A673 (cell line): Measurements from ENCODE around the gene MS4A2. TPM values are rescaled to one million over a fixed set of nuclear protein-coding genes. Genes with fewer than 3 reads are reported as not detected.
"Not testable (repeated sequence)": the region's sequence is repeated elsewhere in the genome, so short reads cannot be mapped to it uniquely, and the experiment has no call there.

Source experiments
- BruUV-seq: library from RNA; stranded (reverse); fragments of 400-500 nt; replicated peaks from 2 replicates; lab custom pipeline; 2021; lab: Mats Ljungman, UMichigan
- CTCF ChIA-PET: fragments of 300-600 bp; sonication (Branson Sonifier 250); formaldehyde crosslinking; loops from one replicate; lab custom pipeline; 2022; ENCODE audit warnings: antibody characterized with exemption; lab: Charles Lee
- POLR2A ChIA-PET: fragments of 300-600 bp; sonication (Branson Sonifier 250); formaldehyde crosslinking; loops from one replicate; lab custom pipeline; 2022; ENCODE audit warnings: antibody characterized with exemption; ENCODE audit not compliant: low non-redundant PET; lab: Charles Lee
- DNase-seq: peaks from one replicate; pipeline ENCODE4 v3.0.0-alpha.2; 2015; ENCODE audit warnings: low spot score
- H3K27ac ChIP-seq: fragments of 200-600 bp; sonication (generic); 2 replicates; pipeline ENCODE4 v1.5.1; 2016; ENCODE audit warnings: mixed run types, low read depth, mild to moderate bottlenecking, mixed read lengths, antibody characterized with exemption, low read length; ENCODE audit not compliant: poor library complexity, severe bottlenecking
- H3K27me3 ChIP-seq: fragments of 200-600 bp; sonication (generic); replicated peaks from 2 replicates; pipeline ENCODE4 v1.6.1; 2017; ENCODE audit warnings: mixed run types, low read depth, mild to moderate bottlenecking, mixed read lengths, antibody characterized with exemption, low read length; ENCODE audit not compliant: insufficient read depth, poor library complexity
- H3K36me3 ChIP-seq: fragments of 200-600 bp; sonication (generic); 2 replicates; pipeline ENCODE4 v1.6.1; 2016; ENCODE audit warnings: mixed run types, mild to moderate bottlenecking, mixed read lengths, antibody characterized with exemption, low read length; ENCODE audit not compliant: insufficient read depth, poor library complexity, severe bottlenecking
- H3K4me1 ChIP-seq: fragments of 200-600 bp; sonication (generic); 2 replicates; pipeline ENCODE4 v1.6.1; 2017; ENCODE audit warnings: mixed run types, mild to moderate bottlenecking, mixed read lengths, antibody characterized with exemption, low read length; ENCODE audit not compliant: insufficient read depth, poor library complexity, severe bottlenecking
- H3K4me3 ChIP-seq: fragments of 200-600 bp; sonication (generic); 2 replicates; pipeline ENCODE4 v1.5.1; 2016; ENCODE audit warnings: low read depth, mixed run types, mild to moderate bottlenecking, mixed read lengths, low read length; ENCODE audit not compliant: poor library complexity, severe bottlenecking
- H3K9me3 ChIP-seq: fragments of 200-600 bp; sonication (generic); 2 replicates; pipeline ENCODE4 v1.6.1; 2016; ENCODE audit warnings: mixed run types, low read depth, mild to moderate bottlenecking, mixed read lengths, antibody characterized with exemption, low read length; ENCODE audit not compliant: poor library complexity, severe bottlenecking
- CTCF ChIP-seq: fragments of 300-800, 200-600 bp; sonication (generic); conservative IDR thresholded peaks from 2 replicates; pipeline ENCODE4 v1.5.1; 2017; ENCODE audit warnings: low read depth, mild to moderate bottlenecking, antibody characterized with exemption, low read length, moderate library complexity, mixed read lengths
- EZH2 ChIP-seq: fragments of 200-600 bp; sonication (generic); IDR thresholded peaks from 2 replicates; pipeline ENCODE4 v1.6.1; 2017; ENCODE audit warnings: borderline replicate concordance, low read depth, mild to moderate bottlenecking, mixed read lengths, antibody characterized with exemption, low read length; ENCODE audit not compliant: poor library complexity, severe bottlenecking
- intact Hi-C: fragments of 100-400 bp; cut with micrococcal nuclease; formaldehyde crosslinking; loops from one replicate; pipeline ENCODE4 v1.10.0; 2022; ENCODE audit not compliant: unreplicated experiment
- total RNA-seq: library from RNA; stranded (reverse); gene quantifications from 2 replicates; pipeline ENCODE4 v1.2.3, GENCODE V29; 2021

MS4A2 gene
- total RNA-seq, 1 experiment from 2014 or later, result not detected

GRCh38 chr11:60064111-60064510 is 24.4 kb upstream of the MS4A2 start:
- BruUV-seq, result no TSS peak
- H3K4me3 ChIP-seq, result no peak overlapping the region
- H3K27ac ChIP-seq, result no peak overlapping the region
- H3K9me3 ChIP-seq, result no peaks in the 10 kb centered on the region
- ChIA-PET POLR2A (no interaction called here), CTCF (no interaction called here)
- no peaks in the 10 kb centered on the region for H3K36me3 ChIP-seq
- DNase-seq, result no peak
- TF ChIP-seq CTCF (no peak), EZH2 (no peak)
- no peaks in the 10 kb centered on the region for H3K4me1 ChIP-seq
- intact Hi-C loops, result no loop called here
- H3K27me3 ChIP-seq, result no peaks in the 10 kb centered on the region

GRCh38 chr11:60065801-60066200 is 22.7 kb upstream of the MS4A2 start:
- Histone ChIP-seq H3K36me3 (no peaks in the 10 kb centered on the region), H3K4me3 (no peak overlapping the region), H3K27me3 (no peaks in the 10 kb centered on the region), H3K9me3 (no peaks in the 10 kb centered on the region), H3K4me1 (no peaks in the 10 kb centered on the region), H3K27ac (no peak overlapping the region)
- no peak for TF ChIP-seq EZH2
- no peak for TF ChIP-seq CTCF
- ChIA-PET CTCF (no interaction called here), POLR2A (no interaction called here)
- DNase-seq, result no peak
- no TSS peak for BruUV-seq
- intact Hi-C loops, result no loop called here

- Histone ChIP-seq H3K36me3 (no peaks in the 10 kb centered on the region), H3K27me3 (no peaks in the 10 kb centered on the region), H3K4me3 (no peak overlapping the region), H3K27ac (no peak overlapping the region), H3K9me3 (no peaks in the 10 kb centered on the region), H3K4me1 (no peaks in the 10 kb centered on the region)
- no TSS peak for BruUV-seq
- ChIA-PET POLR2A (no interaction called here), CTCF (interaction anchor here (0.7 kb wide), 1 partner anchor 43 kb away, joined by 3 read pairs; no protein-coding TSS in a partner anchor)
- no peak for DNase-seq
- TF ChIP-seq EZH2 (no peak), CTCF (no peak)
- intact Hi-C loops, result no loop called here
These were observed 19.0 kb upstream of the MS4A2 start for GRCh38 chr11:60069450-60069849.

- H3K4me3 ChIP-seq, H3K27me3 ChIP-seq, DNase-seq, H3K9me3 ChIP-seq, POLR2A ChIA-PET, H3K36me3 ChIP-seq, H3K4me1 ChIP-seq, H3K27ac ChIP-seq, BruUV-seq, intact Hi-C loops, CTCF ChIA-PET: not testable (repeated sequence)
These were observed 16.8 kb upstream of the MS4A2 start for GRCh38 chr11:60071644-60072043.
